ENCODE data around the gene BCAS3.

The BCAS3 gene

GRCh38 chr17:61366076-61366714 lies 688.5 kb downstream of the BCAS3 start:
- CTCF ChIA-PET, result interaction anchor here (1.1 to 1.7 kb wide), 3 partner anchors 9 to 365 kb away, joined by 3 to 5 read pairs (median 3); no protein-coding TSS in a partner anchor

GRCh38 chr17:61366715-61367413 lies 689.2 kb downstream of the BCAS3 start:
- CTCF ChIA-PET, result interaction anchor here (1.1 kb wide), 1 partner anchor 366 kb away, joined by 3 read pairs; no protein-coding TSS in a partner anchor
- no peak for DNase-seq (ENCODE audit: extremely low spot score)
- POLR2A ChIA-PET, result no interaction called here
- no peak for TF ChIP-seq CTCF (IDR thresholded peaks at IDR 0.05; ENCODE audit: control extremely low read depth, extremely low read depth, low read depth, missing control alignments)

More at GRCh38 chr17:61366076-61366714, 688.5 kb downstream of the BCAS3 start:
- POLR2A ChIA-PET, result no interaction called here
- DNase-seq (ENCODE audit: extremely low spot score), result no peak
- TF ChIP-seq CTCF (IDR thresholded peaks at IDR 0.05; ENCODE audit: control extremely low read depth, extremely low read depth, low read depth, missing control alignments), result no peak

DNA sequence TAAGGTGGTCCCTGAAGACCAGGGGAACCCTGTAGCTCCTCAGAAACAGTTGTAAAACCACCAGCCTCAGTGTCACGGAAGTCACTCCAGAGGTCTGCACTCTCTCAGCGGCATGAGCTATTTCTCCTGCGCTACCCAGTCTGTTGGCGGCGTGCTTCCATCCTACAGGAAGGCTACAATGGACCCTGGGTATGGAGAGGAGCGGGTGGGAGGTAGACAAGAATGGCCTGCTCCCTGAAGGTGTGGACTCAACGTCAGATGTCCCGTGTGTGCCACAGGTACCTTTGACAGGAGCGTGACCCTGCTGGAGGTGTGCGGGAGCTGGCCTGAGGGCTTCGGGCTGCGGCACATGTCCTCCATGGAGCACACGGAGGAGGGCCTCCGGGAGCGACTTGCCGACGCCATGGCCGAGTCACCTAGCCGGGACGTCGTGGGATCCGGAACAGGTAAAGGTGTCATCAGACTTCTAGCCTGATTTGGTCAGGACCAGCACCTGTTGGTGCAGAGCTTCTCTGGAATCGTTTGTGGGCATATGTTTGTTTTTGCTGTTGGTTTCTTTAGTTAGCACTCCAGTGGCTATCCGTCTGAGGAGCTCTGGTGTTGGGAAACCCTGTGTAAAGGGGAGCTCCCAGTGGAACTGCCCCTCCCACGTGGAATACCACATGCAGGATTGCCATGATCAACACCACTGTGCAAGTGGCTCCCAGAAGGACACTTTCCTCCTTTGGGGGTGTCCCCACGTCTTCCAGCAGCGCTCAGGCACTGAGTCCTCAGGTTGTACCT lies 690.6 kb downstream of the BCAS3 start:
- no peak for TF ChIP-seq CTCF (IDR thresholded peaks at IDR 0.05; ENCODE audit: control extremely low read depth, extremely low read depth, low read depth, missing control alignments)
- ChIA-PET CTCF (interaction anchor here (1.2 to 1.4 kb wide), 2 partner anchors 9 to 648 kb away, joined by 3 to 4 read pairs; no protein-coding TSS in a partner anchor), POLR2A (no interaction called here)
- DNase-seq (ENCODE audit: extremely low spot score), result no peak

DNA sequence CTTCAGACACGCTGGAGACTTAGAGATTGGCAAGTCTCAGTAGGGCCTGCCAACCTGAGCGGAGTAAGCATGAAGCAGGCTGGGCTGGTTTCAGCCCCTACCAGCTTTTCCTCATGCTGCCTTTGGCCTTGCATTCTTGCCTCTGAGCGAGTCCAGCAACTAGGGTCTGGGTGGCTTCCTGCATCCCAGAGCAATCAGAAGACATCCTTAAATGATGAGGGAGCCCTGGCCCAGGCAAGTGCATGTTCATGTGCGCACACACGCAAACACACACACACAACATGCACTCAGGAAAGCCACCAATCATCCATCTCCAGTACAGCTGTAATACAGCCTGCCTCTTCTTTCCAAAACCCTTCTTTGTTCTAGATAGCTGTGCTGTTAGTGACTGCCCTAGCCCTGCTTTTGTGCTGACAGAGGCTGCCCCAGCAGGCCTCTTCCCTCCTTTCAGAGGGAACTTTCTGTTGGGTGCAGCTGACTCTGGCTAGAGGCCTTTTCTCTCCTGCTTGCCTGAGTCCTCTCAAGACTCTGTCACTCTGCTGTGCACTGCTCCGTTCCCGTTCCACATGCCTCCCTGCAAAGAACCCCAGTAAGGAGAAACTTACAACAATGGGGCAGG lies 691.3 kb downstream of the BCAS3 start:
- no peak for DNase-seq (ENCODE audit: extremely low spot score)
- CTCF ChIA-PET, result interaction anchor here (1.2 to 1.4 kb wide), 2 partner anchors 10 to 648 kb away, joined by 3 to 4 read pairs; no protein-coding TSS in a partner anchor
- no peak for TF ChIP-seq CTCF (IDR thresholded peaks at IDR 0.05; ENCODE audit: control extremely low read depth, extremely low read depth, low read depth, missing control alignments)

DNA sequence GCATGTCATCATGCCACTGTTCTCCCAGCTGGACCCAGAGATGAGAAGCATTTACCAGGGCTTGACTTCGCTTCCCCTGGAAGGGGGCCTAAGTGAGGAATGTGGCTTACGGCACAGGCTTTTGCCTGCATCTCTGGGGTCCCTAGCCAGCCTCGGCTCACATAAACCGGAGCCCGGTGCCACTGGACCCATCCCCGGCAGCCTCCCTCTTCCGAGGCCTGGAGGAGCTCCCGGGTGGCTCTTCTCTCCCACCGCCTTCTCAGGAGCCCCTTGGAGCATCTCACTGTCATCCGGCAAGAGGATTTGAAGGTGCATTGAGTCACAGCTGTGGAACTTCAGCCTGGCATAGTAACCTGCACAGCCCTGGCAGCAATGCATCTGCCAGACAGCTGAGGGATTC lies 692.1 kb downstream of the BCAS3 start:
- ChIA-PET CTCF (no interaction called here), POLR2A (no interaction called here)
- no peak for DNase-seq (ENCODE audit: extremely low spot score)
- no peak for TF ChIP-seq CTCF (IDR thresholded peaks at IDR 0.05; ENCODE audit: control extremely low read depth, extremely low read depth, low read depth, missing control alignments)

More for the DNA sequence above, 691.3 kb downstream of the BCAS3 start:
- POLR2A ChIA-PET, result no interaction called here

DNA sequence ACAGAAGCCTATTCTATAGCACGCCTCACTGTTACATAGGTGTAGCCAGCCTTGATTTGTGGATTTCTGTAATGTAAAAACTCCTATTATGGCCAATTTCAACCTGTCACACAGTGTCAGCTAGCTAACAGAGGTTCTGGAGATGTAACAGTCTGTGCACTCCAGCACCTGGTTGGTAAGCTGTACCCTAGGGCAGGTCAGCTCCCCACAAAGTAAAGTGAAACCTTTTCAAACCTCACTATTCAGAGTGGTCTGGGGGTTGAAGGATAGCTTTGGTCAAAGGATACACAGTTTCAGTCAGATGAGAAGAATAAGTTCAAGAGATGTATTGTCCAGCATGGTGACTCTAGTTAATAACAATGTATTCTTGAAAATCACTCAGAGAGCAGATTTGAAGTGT lies 693.5 kb downstream of the BCAS3 start:
- no peak for TF ChIP-seq CTCF (IDR thresholded peaks at IDR 0.05; ENCODE audit: control extremely low read depth, extremely low read depth, low read depth, missing control alignments)
- ChIA-PET POLR2A (no interaction called here), CTCF (interaction anchor here (1.1 to 1.9 kb wide), 3 partner anchors 12 to 20 kb away, joined by 3 to 4 read pairs (median 3); no protein-coding TSS in a partner anchor)
- no peak for DNase-seq (ENCODE audit: extremely low spot score)
